Stimulated activated CD8-positive, alpha-beta memory T cell treated with anti-CD3 and anti-CD28 coated beads, Interleukin-12 subunit alpha, Interleukin-12 subunit beta, amount 100 ng/mL, for 24 hours (primary cell): ENCODE results near the gene ARL5C.
"Not testable (repeated sequence)": the region's sequence is repeated elsewhere in the genome, so short reads cannot be mapped to it uniquely, and the experiment has no call there.

Experiments
- DNase-seq: peaks from one replicate; pipeline ENCODE4 v3.0.0-alpha.2; 2020; ENCODE audit errors: extremely low read depth

The ARL5C gene

DNA sequence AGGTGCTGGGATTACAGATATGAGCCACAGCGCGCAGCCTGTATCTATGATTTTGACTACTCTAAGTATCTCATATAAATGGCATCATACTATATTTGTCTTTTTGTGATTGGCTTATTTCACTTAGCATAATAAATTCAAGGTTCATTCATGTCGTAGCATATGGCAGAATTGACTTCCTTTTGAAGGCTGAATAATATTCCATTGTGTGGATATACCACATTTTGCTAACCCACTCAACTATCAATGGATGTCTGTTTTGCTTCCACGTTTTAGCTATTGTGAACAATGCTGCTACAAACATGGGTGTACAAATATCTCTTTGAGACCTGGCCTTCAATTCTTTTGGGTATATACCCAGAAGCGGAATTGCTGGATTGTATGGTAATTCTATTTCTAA is 24.7 kb downstream of the ARL5C start:
- DNase-seq = no peak

DNA sequence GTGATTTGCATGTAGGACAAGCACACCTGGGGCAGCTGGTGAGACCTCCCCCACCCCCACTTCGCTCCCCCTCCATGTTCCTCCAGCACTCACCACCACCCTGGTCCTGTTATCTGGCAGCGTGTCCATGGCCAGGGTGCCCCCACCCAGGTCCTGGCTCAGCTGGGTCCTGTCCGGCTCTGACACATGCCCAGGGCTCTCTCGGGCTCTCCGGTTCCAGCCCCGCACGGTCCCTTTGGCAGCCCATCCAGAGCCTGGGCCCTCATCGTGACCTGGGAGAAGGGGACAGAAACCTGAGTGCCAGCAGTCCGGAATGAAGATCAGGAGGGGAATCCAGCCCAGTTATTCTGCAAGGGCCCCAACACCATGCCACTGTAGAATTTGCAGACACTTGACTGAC is 26.4 kb downstream of the ARL5C start:
- no peak for DNase-seq

DNA sequence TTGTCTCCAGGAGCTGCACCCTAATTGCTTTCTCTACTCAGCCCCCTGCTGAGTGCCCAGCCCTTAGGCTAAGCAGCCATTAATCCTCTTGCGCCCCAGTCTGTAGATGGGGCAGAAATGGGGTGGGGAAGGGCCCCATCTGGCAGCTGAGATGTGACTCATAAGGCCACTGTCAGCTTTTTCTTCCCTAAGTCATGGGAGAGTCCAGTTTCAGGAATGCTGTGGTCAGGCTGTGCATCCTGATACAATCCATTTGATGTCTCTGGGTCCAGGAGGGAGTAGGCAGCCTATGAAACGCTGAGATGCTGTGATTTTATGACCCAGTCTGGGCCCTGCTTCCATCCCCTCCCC is 26.8 kb downstream of the ARL5C start:
- no peak for DNase-seq

DNA sequence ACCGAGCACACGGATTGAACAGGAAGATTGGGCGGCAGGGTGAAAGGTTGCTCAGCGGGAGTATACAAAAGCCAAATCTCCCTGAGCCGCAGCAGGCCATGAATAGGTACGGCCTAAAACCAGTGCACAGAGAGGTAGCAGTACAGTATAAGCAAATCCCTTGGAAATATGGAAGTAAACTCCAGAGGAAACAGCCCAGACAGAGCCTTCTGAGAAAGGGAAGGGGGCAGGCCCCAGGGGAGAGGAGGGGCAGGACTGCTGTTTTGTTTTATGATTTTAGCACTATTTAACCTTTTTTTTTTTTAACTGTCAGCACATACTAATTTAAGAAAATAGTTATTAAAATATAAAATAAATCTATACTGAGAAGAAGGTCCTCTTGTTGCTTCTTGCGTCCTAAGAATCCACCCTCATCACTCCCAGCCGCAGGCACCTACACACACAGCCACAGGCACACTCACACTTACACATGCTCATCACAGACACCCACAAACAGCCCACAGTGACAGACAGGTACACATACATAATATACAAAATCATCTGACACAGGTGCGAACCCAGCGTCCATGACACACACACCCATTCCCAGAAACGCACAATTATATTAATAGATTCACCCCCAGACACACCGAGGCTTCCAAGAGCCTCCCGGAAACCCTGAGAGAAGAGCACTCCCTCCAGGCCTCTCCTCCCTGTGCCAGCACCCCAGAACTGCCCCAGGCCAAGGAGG is 27.4 kb downstream of the ARL5C start:
- no peak for DNase-seq

DNA sequence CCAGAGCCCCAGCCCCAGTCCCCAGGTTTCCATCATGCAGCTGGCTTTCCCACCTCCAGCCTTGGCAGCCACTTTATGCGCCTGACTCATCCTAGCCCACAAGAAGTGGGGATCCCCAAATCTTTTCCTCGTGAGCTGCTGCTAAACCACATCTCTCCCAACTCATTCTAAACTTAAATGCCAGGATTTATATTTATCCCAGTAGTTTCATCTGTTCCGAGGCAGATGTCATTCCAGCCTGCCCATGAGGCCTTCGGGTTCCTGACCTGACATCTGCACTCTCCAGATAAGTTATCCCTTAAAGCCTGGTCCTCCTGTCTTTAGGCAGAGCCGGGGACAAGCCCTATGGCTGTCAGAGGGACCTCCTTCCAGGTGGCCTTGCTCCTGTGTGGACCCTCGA is 31.1 kb downstream of the ARL5C start:
- no peak for DNase-seq

DNA sequence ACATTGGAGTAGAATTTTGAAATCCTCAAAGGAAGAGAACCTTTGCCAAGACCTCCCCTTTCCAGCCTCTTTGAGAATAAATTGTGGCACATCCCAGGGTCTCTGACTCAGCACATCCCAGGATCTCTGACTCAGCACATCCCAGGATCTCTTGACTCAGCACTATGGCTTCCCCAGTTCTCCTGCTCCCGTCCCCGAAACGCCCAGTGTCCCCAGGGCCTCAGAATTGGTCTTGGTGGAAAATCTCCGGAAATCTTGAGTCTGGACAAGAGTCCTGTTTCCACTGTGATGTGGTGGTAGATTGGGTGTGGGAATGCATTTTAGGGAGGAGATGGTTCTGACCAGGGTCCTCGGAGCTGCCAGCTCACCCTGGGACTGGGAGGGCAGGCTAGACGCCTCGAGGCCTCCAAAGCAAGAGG is 33.8 kb downstream of the ARL5C start:
- DNase-seq = no peak

DNA sequence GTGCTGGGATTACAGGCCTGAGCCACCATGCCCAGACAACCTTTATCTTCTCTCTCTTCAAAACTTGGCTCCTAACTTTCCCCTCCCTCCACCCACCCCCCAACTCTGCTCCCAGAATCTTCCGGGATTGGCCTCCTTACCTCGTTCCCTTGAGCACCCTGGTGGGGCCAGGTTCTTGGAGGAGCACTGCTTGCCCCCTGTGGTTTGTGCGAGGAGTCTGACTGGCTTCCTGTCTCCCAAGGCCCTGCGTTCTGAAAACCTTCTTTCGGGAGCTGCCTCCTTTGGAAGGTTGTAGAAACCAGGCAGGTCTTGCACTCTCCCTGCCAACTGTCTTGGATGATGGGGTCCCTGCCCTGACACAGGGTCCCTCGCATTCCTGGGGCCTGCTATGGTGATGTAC is 34.3 kb downstream of the ARL5C start:
- no peak for DNase-seq

DNA sequence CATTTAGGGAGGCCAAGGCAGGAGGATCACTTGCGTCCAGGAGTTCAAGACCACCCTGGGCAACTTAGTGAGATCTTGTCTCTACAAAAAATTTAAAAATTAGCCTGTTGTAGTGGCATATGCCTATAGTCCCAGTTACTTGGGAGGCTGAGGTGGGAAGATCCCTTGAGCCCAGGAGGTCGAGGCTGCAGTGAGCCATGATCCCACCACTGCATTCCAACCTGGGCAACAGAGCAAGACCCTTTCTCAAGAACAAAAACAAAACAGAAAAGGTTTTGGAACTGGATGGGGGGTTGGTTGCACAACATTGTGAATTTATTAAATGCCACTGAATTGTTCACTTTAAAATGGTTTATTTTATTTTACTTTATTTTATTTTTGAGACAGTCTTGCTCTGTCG is 35.8 kb downstream of the ARL5C start:
- DNase-seq = no peak

DNA sequence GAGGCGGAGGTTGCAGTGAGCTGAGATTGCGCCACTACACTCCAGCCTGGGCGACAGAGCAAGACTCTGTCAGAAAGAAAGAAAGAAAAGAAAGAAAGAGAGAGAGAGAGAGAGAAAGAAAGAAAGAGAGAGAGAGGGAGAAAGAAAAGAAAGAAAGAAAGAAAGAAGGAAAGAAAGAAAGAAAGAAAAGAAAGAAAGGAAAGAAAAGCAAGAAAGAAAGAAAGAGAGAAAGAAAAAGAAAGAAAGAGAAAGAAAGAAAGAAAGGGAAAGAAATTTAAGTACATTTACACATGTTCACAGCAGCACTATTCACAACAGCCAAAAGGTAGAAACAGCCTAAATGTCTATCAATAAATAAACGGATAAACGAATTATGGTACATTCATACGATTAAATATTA is 36.4 kb downstream of the ARL5C start:
- DNase-seq = not testable (repeated sequence)

DNA sequence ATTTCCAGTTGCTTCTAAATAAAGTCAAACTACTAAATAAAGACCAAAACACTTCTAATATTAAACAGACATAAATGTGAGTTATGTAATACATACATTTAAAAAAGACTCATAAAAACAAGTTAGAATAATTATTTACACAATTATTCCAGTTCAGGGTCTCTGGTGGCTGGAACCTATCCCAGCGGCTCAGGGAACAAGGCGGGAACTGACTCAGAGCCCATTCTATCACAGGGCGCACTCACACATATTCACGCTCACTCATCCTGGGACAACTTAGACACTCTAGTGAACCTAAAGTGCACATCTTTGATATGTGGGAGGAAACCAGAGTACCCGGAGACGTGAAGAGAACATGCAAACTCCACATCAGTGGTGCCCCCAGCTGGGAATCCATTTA is 39.5 kb downstream of the ARL5C start:
- no peak for DNase-seq

DNA sequence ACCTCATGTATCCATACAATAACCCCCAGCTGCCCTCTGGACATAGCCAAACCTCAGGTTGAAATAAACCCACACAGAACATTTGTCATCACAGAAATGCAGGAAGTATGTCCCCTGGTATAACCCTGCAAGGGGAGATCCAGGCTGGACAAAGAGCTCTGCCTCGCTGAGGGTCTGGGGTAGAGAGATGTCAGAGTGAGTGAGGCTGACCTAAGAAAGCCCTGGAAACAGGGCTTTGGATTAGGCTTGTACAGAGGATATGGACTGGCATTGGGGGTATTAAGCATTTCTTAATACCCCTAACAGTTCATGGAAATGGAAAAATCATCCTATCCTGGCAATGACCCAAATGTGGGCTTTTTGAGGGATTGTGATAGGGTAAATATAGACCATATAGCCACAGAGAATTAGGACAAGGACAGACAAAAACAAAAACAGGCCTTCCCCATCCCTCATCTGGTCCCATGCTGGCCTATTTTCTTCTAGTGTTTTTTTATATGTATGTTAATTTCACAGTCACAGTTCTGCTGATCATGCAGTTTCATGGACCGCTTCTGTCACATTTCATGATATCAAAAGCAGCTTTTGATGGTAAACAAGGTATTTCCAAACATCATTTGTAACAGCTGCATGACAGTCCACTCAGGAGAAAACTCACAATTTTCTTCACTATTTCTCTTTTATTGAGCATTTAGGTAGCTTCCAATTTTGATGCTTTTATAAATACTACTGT is 40.7 kb downstream of the ARL5C start:
- no peak for DNase-seq

DNA sequence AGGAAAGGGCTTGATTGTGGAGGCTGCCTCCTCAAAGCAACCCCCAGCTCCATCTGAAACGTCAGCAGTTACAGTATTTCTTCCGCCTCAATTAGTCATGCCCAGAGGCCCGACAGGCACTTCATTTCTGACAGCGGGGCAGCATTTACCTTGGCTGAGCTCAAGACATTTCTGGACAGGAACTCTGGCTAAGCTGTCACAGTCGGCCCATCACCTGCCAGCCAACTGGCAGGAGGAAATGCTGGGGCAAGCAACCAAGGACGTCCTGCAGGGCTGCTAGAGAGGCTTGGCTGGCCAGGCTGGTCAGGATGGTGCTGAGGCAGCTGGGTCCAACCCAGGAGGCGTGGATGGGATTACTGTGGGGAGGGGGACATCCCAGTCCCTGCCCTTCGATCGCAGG is 42.3 kb downstream of the ARL5C start:
- no peak for DNase-seq

DNA sequence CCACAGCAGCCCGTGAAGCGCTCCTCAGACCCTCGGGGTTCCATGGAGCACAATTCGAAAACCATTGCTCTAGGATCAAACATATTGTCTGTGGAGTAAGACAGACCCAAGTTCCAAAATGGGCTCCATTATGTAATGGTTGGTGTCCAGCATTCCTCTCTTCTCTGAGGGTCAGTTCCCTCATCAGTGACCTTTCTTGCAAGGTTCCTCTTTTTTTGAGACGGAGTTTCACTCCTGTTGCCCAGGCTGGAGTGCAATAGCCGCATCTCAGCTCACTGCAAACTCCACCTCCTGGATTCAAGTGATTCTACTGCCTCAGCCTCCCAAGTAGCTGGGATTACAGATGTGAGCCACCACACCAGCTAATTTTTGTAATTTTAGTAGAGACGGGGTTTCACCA is 43.0 kb downstream of the ARL5C start:
- no peak for DNase-seq

DNA sequence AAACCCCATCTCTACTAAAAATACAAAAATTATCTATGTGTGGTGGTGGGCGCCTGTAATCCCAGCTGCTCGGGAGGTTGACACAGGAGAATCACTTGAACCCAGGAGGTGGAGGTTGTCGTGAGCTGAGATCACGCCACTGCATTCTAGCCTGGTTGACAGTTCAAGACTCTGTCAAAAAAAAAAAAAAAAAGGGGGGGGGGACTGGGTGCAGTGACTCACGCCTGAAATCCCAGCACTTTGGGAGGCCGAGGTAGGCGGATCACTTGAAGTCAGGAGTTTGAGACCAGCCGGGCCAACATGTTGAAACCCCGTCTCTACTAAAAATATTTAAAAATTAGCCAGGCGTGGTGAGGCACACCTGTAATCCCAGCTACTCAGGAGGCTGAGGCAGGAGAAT is 44.0 kb downstream of the ARL5C start:
- DNase-seq = not testable (repeated sequence)

DNA sequence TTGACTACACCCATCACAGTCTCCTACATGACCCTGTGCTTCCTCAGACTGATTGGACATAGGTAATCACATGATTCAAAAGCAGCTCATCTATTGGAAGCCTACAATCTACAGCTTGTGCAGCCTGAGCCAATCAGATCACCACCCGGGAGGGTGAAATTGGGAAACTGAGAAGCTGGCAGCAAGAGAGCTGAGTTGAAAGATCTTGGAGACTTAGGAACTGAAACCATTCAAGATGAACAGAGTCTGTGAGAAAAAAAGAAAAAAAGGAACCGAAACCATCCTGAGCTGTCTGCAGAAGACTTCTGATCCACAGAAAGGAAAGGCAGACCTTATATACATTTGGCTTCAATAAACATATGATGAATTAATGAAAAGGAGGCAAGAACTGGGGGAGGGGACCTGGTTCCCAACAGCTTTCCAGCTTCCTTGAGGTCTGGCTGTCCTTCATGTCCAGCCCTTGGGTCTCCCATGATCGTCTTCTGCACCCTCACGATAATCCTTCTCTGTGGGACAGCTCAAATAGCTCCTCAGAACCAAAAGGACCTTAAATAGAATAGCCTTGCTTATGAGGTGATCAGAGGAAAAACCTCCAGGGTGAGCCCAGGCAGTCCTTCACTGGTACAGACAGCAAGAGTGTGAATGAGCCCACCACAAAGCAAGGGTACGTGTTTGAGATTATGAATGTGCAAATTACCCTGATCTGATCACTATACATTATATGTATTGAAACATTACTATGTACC is 47.1 kb downstream of the ARL5C start:
- DNase-seq = no peak

DNA sequence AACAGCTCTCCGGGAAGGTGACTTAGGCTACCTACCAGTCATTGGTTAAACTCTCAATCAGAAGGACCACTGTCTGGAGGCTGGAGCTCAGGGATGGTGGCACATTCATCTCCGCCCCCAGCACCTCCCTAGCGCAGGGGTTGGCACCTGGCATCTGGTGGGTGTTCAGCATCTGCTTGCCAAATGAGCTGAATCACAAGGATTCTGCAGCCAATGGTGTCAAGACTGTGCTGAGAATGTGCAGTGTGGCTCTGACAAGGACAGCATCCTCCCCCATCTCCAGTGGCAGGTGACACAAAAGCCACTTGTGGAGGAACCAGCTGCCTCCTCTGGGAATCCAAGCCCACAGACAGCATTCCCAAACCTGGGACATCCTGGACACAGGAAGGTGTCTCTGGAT is 49.7 kb downstream of the ARL5C start:
- no peak for DNase-seq

DNA sequence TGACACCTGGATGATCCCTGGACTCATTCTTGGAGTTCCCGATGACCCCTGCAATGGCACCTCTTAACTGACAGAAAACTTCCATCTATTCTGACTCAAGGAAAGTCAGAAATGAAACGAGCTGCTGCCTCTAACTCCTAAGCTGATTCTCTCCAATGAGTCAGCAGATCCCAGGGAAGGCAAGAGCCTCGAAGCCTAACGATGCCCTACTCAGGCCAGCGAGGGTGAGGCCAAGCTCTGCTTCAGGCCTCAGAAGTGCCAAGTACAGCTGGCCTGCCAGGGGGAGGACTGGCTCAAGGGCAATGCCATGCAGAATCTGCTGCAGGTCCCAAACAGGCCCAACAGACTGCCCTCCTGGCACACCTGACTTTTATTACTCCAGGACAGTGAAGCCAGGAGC is 50.8 kb downstream of the ARL5C start:
- DNase-seq = no peak

DNA sequence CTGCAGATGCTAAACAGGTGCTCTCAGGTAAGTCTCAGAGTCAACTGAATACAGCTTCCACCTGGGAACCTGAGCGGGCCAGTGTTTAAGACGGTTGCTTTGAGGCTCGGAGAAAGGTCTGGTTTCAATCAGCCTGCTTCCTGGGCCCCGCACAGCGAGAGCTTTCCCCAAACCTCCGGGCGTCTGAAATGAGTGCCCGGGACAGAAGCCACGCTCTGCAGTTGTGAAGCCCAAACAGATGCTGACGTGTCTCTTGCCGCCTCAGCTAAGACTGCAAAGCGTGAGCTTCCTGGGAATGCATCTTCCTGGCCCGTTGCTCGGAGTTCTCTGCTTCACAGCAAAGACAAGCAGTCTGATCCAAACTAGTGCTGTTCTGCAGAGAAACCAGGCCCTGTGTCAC is 51.2 kb downstream of the ARL5C start:
- DNase-seq = no peak

DNA sequence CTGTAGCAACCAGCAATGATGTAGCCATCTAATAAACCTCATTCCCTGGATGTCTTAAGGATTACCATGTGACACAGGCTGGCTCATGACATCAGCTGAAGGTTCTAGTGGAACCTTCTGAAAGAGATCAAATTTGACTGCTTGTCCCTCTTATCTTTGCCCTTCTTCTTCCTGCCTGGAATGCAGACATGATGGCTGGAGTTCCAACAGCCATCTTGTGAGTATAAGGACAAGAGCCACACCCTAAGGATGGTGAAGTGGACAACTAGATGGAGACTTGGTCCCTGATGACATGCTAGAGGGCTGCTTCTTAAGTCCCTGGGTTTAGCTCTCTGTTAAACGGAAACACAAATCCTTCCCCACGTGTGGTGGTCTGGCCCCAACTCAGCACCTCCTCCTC is 52.1 kb downstream of the ARL5C start:
- DNase-seq = no peak

DNA sequence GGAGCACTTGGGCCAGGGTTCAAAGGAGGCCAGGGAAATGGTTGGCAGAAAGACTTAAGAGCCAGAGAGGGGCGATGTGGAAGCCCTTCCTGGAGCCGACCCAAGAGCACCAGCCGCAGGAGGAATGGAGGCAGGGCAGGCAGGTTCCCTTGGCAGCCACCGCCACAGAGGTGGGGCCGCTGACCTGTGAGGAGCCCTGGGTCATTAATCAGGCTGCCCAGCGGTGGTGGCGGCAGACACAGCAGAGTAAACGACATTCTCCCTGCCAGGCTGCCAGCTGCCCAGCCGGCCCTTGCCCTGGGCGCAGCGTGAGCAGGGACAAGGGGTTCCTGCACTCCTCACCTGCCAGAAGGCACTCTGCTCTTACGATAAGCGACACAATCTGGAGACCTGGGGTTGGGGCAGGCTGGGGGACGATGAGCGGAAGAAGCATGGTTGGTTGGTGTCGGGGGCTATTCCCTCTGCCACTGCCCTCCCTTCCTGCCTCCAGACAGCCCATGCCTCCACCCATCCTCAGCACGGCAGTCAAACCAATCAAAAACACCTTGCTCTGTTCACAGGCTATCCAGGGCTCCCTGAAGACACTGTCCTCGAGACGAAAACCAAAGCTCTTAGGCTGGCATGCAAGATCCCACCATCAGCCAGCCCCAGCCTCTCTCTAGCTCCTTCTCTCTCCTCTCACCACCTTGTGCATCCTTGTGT is 55.4 kb downstream of the ARL5C start:
- DNase-seq = no peak

DNA sequence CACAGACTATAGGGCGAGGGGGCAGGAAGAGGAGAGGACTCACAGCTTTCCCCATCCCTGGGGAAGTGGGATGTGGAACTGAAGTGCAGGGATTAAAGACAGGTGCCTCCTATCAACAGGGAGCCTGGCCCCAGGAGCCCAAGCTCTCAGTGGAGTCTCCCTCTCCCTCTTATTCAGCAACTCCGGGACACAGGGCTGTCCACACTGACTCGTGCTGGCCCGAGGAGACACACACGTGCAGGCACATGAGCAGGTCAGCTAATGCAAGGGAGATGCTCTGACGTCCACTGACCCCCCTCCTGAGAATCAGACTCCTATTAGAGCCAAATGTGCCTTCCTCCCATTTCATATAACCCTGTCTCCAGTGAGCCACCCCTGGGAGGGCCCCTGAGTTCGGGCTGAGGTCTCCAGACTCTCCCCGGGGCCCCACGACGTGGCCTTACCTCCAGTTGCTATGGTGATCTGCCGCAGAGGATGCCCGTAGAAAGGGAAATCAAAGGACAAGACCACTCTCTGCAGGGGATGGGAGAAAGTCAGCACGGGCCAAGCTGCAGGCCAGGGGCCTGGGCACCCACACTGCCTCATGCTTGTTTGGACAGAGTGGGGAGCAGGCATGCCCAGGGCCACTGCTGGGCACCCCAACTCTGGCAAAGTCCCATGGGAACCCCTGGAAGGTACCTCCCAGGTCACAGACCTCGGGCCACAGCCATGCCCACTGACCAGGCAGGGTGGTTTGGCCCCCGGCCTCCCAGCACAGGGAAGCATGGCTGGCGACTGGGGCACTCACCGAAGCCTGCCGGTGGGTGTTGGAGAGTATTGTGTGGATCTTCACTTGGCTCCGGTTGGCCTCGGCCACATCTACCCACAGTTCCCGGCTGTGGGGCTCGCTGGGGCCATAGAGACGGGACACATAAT is 57.2 kb downstream of the ARL5C start:
- DNase-seq = no peak
